ENCODE data around the gene SLC25A42. TPM values are rescaled to one million over a fixed set of nuclear protein-coding genes. Genes with fewer than 3 reads are reported as not detected.

Gene SLC25A42
- total and polyA plus RNA-seq, 2 donors from 2014 or later: 9.7 to 70.7 TPM

- TF ChIP-seq CTCF (IDR thresholded peaks at IDR 0.05; ENCODE audit: borderline replicate concordance, extremely low read depth, insufficient read depth): no peak
Measured at GRCh38 chr19:19111136-19111835, 47.5 kb downstream of the SLC25A42 start.

GRCh38 chr19:19111967-19112580 is 48.3 kb downstream of the SLC25A42 start:
- DNase-seq: no peak
- no peak overlapping the region for H3K4me3 ChIP-seq (ENCODE audit: low read length in 3 of 3)
- no peaks in the 10 kb centered on the region for H3K9me3 ChIP-seq (ENCODE audit: control insufficient read depth in 2 of 3, insufficient read depth in 1 of 3, low read length in 3 of 3)
- no peak for TF ChIP-seq CTCF (IDR thresholded peaks at IDR 0.05; ENCODE audit: borderline replicate concordance, extremely low read depth, insufficient read depth)
- H3K9ac ChIP-seq (ENCODE audit: low read length in 3 of 3): no peak overlapping the region
- intact Hi-C loops (cut with DNase I): no loop called here
- peaks cover 0 to 4% (median 0%) of the 10 kb centered on the region in 3 donors for H3K36me3 ChIP-seq (ENCODE audit: control insufficient read depth in 2 of 3, insufficient read depth in 3 of 3, low read length in 3 of 3)
- no peaks in the 10 kb centered on the region for H3K27me3 ChIP-seq (ENCODE audit: control insufficient read depth, insufficient read depth, low read length)
- peaks cover 0 to 3% (median 2%) of the 10 kb centered on the region in 3 donors for H3K4me1 ChIP-seq (ENCODE audit: control insufficient read depth in 2 of 3, insufficient read depth in 2 of 3, low read depth in 1 of 3, low read length in 3 of 3)
- H3K27ac ChIP-seq (ENCODE audit: low read depth in 2 of 2, low read length in 2 of 2): peak overlapping the region in 1 of 2 donors; percentile 7
- FAIRE-seq: no peak

More at GRCh38 chr19:19111136-19111835, 47.5 kb downstream of the SLC25A42 start:
- H3K4me1 ChIP-seq (ENCODE audit: control insufficient read depth in 2 of 3, insufficient read depth in 2 of 3, low read depth in 1 of 3, low read length in 3 of 3): peaks cover 0 to 3% (median 2%) of the 10 kb centered on the region in 3 donors
- no peaks in the 10 kb centered on the region for H3K9me3 ChIP-seq (ENCODE audit: control insufficient read depth in 2 of 3, insufficient read depth in 1 of 3, low read length in 3 of 3)
- no peak overlapping the region for H3K4me3 ChIP-seq (ENCODE audit: low read length in 3 of 3)
- H3K36me3 ChIP-seq (ENCODE audit: control insufficient read depth in 2 of 3, insufficient read depth in 3 of 3, low read length in 3 of 3): peaks cover 0 to 4% (median 0%) of the 10 kb centered on the region in 3 donors
- H3K27me3 ChIP-seq (ENCODE audit: control insufficient read depth, insufficient read depth, low read length): no peaks in the 10 kb centered on the region
- FAIRE-seq (no peak), DNase-seq (peak in 1 of 5 donors; percentile 28)
- H3K27ac ChIP-seq (ENCODE audit: low read depth in 2 of 2, low read length in 2 of 2): peak overlapping the region; percentile 37 to 80
- H3K9ac ChIP-seq (ENCODE audit: low read length in 3 of 3): no peak overlapping the region
- intact Hi-C loops (cut with DNase I): no loop called here

GRCh38 chr19:19113040-19113626 is 49.3 kb downstream of the SLC25A42 start:
- no peak overlapping the region for H3K27ac ChIP-seq (ENCODE audit: low read depth in 2 of 2, low read length in 2 of 2)
- peaks cover 0 to under 1% (median 0%) of the 10 kb centered on the region in 3 donors for H3K36me3 ChIP-seq (ENCODE audit: control insufficient read depth in 2 of 3, insufficient read depth in 3 of 3, low read length in 3 of 3)
- TF ChIP-seq CTCF (IDR thresholded peaks at IDR 0.05; ENCODE audit: borderline replicate concordance, extremely low read depth, insufficient read depth): no peak
- no peaks in the 10 kb centered on the region for H3K27me3 ChIP-seq (ENCODE audit: control insufficient read depth, insufficient read depth, low read length)
- no peak overlapping the region for H3K4me3 ChIP-seq (ENCODE audit: low read length in 3 of 3)
- H3K9me3 ChIP-seq (ENCODE audit: control insufficient read depth in 2 of 3, insufficient read depth in 1 of 3, low read length in 3 of 3): no peaks in the 10 kb centered on the region
- peak in 4 of 5 donors; percentile 66 to 77 (median 73) for DNase-seq
- no peak overlapping the region for H3K9ac ChIP-seq (ENCODE audit: low read length in 3 of 3)
- H3K4me1 ChIP-seq (ENCODE audit: control insufficient read depth in 2 of 3, insufficient read depth in 2 of 3, low read depth in 1 of 3, low read length in 3 of 3): peaks cover 0 to 3% (median 2%) of the 10 kb centered on the region in 3 donors
- FAIRE-seq: no peak
- intact Hi-C loops (cut with DNase I): no loop called here
